Smooth muscle cell (in vitro differentiated cells): ENCODE measurements around the gene TTYH2. TPM values are rescaled to one million over a fixed set of nuclear protein-coding genes. Genes with fewer than 3 reads are reported as not detected.

Experiments used
- DNase-seq: peaks from one replicate; lab custom pipeline; 2025; ENCODE audit not compliant: unreplicated experiment; lab: John Stamatoyannopoulos, UW
- H2AFZ ChIP-seq: fragments of 200-600 bp; sonication (generic); 2 replicates; pipeline ENCODE4 v1.6.0; 2016; ENCODE audit warnings: antibody characterized with exemption, low read depth, mild to moderate bottlenecking
- H3F3A ChIP-seq: fragments of 200-600 bp; sonication (generic); 2 replicates; pipeline ENCODE4 v1.6.0; 2017; ENCODE audit warnings: antibody characterized with exemption, low read depth
- H3K27ac ChIP-seq: fragments of 200-600 bp; sonication (generic); 2 replicates; pipeline ENCODE4 v1.5.1; 2016; ENCODE audit warnings: low read depth, mild to moderate bottlenecking
- H3K27me3 ChIP-seq: fragments of 200-600 bp; sonication (generic); 2 replicates; pipeline ENCODE4 v1.6.1; 2016; ENCODE audit warnings: low read depth, mild to moderate bottlenecking
- H3K36me3 ChIP-seq: fragments of 200-600 bp; sonication (generic); 2 replicates; pipeline ENCODE4 v1.5.1; 2016; ENCODE audit warnings: low read depth
- H3K4me1 ChIP-seq: fragments of 200-600 bp; sonication (generic); 2 replicates; pipeline ENCODE4 v1.5.1; 2016; ENCODE audit warnings: low read depth
- H3K4me2 ChIP-seq: fragments of 200-600 bp; sonication (generic); 2 replicates; pipeline ENCODE4 v1.6.0; 2016; ENCODE audit warnings: mild to moderate bottlenecking
- H3K4me3 ChIP-seq: fragments of 200-600 bp; sonication (generic); 2 replicates; pipeline ENCODE4 v1.5.1; 2016; ENCODE audit warnings: mild to moderate bottlenecking
- H3K79me2 ChIP-seq: fragments of 200-600 bp; sonication (generic); 2 replicates; pipeline ENCODE4 v1.6.0; 2016; ENCODE audit warnings: low read depth, mild to moderate bottlenecking
- H3K9ac ChIP-seq: fragments of 200-600 bp; sonication (generic); 2 replicates; pipeline ENCODE4 v1.6.0; 2016; ENCODE audit warnings: low read depth
- H3K9me3 ChIP-seq: fragments of 200-600 bp; sonication (generic); replicated peaks from 2 replicates; pipeline ENCODE4 v1.5.1; 2016; ENCODE audit warnings: low read depth
- H4K20me1 ChIP-seq: fragments of 200-600 bp; sonication (generic); 2 replicates; pipeline ENCODE4 v1.6.0; 2016; ENCODE audit warnings: low read depth
- WGBS: methylation state at CpG from one replicate; pipeline ENCODE4 v1.1.7; 2016; ENCODE audit warnings: low lambda C conversion rate; 5-methylcytosine and 5-hydroxymethylcytosine counted together
- polyA plus RNA-seq: library from polyadenylated mRNA; unstranded; fragments of >200 nt; fragmentation: Nextera tagmentation; extraction: Ambion mirVana; gene quantifications from 2 replicates; pipeline ENCODE4 v1.2.1, GENCODE V29; 2016
- total RNA-seq: library from RNA; depleted of rRNA; stranded (reverse); fragments of >200 nt; gene quantifications from 2 replicates; pipeline ENCODE4 v1.2.3, GENCODE V29; 2014
- TF ChIP-seq, protein P1 (sequence below): fragments of 200-600 bp; sonication (generic); IDR thresholded peaks from 2 replicates; pipeline ENCODE4 v1.5.1; 2017; ENCODE audit warnings: borderline replicate concordance, mild to moderate bottlenecking, antibody characterized with exemption; ENCODE audit not compliant: insufficient read depth, poor library complexity, severe bottlenecking

Gene TTYH2
- total and polyA plus RNA-seq, 2 experiments from 2014 or later, result 1.6 to 1.9 TPM

DNA sequence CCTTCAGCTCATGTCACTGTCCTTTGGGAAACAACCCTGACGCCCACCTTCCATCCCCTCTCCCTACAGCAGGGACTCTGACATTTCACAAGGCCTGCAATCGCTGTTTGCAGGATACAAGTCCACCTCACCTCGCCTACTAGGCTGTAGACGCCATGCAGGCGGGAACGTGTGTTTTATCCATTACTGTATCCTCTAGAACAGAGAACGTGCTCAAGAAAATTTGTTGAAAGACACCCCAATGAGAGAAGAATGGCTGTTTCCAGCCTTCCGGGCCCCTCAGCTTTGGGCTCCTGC lies 1.5 kb upstream of the TTYH2 start:
- peak overlapping the region; percentile 96 for H3K4me2 ChIP-seq
- no peaks in the 10 kb centered on the region for H3K27me3 ChIP-seq
- no peaks in the 10 kb centered on the region for H3K9me3 ChIP-seq
- peaks cover 26% of the 10 kb centered on the region for H3F3A ChIP-seq
- H3K4me3 ChIP-seq, result peak overlapping the region; percentile 67
- TF ChIP-seq, protein P1, sequence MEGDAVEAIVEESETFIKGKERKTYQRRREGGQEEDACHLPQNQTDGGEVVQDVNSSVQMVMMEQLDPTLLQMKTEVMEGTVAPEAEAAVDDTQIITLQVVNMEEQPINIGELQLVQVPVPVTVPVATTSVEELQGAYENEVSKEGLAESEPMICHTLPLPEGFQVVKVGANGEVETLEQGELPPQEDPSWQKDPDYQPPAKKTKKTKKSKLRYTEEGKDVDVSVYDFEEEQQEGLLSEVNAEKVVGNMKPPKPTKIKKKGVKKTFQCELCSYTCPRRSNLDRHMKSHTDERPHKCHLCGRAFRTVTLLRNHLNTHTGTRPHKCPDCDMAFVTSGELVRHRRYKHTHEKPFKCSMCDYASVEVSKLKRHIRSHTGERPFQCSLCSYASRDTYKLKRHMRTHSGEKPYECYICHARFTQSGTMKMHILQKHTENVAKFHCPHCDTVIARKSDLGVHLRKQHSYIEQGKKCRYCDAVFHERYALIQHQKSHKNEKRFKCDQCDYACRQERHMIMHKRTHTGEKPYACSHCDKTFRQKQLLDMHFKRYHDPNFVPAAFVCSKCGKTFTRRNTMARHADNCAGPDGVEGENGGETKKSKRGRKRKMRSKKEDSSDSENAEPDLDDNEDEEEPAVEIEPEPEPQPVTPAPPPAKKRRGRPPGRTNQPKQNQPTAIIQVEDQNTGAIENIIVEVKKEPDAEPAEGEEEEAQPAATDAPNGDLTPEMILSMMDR, result no peak
- peaks cover 5% of the 10 kb centered on the region for H3K79me2 ChIP-seq
- peak overlapping the region; percentile 71 for H3K27ac ChIP-seq
- no peak for DNase-seq
- H3K36me3 ChIP-seq, result no peaks in the 10 kb centered on the region
- no peak overlapping the region for H2AFZ ChIP-seq
- peak overlapping the region; percentile 8 for H3K9ac ChIP-seq
- H3K4me1 ChIP-seq, result peaks cover 27% of the 10 kb centered on the region
- 55% methylated on average over 8 of the region's 8 CpGs for WGBS
- H4K20me1 ChIP-seq, result peaks cover 58% of the 10 kb centered on the region

DNA sequence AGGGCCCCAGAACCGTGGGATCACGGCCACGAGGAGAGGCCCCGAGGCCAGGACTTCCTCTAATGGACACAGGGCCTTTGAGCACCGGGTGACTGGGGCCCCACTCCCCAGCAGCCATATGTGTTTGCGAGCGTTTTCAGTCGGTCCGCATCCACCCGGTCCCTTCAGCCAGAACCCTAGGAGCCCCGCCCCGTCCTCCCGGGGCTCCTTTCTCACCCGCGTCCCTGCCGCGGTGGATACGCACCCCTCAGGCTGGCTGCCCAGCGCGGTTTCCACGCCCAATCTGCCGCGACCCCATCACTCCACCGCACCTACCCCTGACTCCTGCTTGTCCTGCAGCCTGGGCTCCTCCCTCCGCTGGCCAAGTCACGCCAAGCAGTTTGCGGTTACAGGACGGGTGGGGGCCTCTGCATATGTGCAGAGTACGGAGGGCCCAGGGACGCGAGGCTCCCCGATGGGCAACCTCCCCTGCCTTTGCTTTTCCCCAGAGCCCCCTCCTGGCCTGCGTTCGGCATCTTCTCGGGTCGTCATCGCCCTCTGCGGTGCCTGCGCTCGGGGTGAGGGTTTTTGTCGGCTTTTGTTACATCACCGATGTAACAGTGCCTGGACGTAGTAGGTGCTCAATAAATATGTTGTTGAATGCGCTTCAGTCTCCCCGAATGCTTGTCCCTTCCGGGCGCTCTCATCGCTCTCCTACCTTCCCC lies 1.0 kb upstream of the TTYH2 start:
- 10% methylated on average over 47 of the region's 48 CpGs for WGBS
- Histone ChIP-seq H3K36me3 (no peaks in the 10 kb centered on the region), H3K4me1 (peaks cover 27% of the 10 kb centered on the region), H3K4me2 (peak overlapping the region; percentile 96), H3F3A (peaks cover 26% of the 10 kb centered on the region), H3K9ac (peak overlapping the region; percentile 8), H2AFZ (no peak overlapping the region), H3K27ac (peak overlapping the region; percentile 71), H3K79me2 (no peaks in the 10 kb centered on the region), H4K20me1 (peaks cover 52% of the 10 kb centered on the region), H3K27me3 (no peaks in the 10 kb centered on the region), H3K4me3 (peak overlapping the region; percentile 67), H3K9me3 (no peaks in the 10 kb centered on the region)
- TF ChIP-seq, protein P1, result no peak
- DNase-seq, result no peak

DNA sequence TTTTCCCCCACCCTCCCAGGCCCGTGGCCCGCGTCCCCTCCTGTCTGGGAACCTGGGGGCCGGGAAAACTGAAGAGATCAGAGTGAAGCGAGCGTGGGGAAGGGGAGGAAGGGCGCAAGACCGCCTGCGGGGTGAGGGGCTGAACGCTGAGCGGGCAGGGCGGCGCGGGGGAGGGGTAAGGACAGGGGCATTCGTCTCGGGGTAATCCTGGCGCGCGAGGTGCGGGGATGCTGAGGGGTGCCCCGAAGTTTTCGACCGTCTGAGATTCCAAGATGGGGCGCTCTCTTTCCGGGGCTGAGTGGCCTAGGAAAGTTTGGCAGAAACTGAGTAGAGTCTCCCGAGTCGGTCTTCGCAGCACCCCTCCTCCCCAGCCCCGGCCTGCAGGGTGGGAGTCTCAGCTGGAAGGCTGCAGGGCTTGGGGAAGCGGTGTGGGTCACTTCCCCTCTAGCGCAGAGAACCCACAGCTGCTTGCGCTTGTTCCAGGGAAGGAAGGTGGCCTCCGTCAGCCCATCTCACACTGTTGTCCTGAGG lies 555 bp downstream of the TTYH2 start:
- Histone ChIP-seq H3K27me3 (no peaks in the 10 kb centered on the region), H3K4me2 (peak overlapping the region; percentile 96), H3F3A (peaks cover 26% of the 10 kb centered on the region), H3K36me3 (no peaks in the 10 kb centered on the region), H3K27ac (no peak overlapping the region), H3K9me3 (no peaks in the 10 kb centered on the region), H2AFZ (no peak overlapping the region), H3K4me3 (peak overlapping the region; percentile 67), H3K4me1 (peaks cover 27% of the 10 kb centered on the region), H3K79me2 (no peaks in the 10 kb centered on the region), H3K9ac (no peak overlapping the region), H4K20me1 (peaks cover 37% of the 10 kb centered on the region)
- no peak for DNase-seq
- WGBS, result 25% methylated on average over 10 of the region's 33 CpGs
- TF ChIP-seq, protein P1, result no peak
